ENCODE data around the gene AXIN1.
A peak's percentile ranks its signal among the peaks of the same experiment; 100 is the strongest.
"Not testable (repeated sequence)": the region's sequence is repeated elsewhere in the genome, so short reads cannot be mapped to it uniquely, and the experiment has no call there.

Gene AXIN1

DNA sequence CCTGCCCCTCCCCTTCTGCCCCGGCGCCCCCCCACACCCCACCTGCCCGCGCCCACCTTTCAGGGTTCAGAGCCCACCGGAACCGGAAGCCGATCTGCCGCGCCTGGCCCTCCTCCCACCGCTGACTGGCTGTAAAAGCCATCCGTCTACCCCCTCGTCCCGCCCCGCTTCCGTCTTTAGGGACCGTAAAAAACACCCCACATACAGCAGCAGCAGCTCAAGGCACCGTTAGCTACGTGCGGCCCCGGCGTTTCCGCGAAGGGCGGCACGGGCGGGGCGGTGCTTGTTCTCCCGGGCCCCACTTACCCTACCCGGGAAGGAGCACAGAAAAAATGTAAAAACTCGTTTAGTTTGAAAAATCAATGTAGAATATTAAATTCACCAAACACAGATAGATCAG lies 17.9 kb upstream of the AXIN1 start, which contains the start of gene MRPL28:
TSS of gene MRPL28 (minus strand) at position 96 of the 400 bp plus-strand sequence. CDS start 320 bp downstream, outside the sequence.
- DNase-seq, result peak; percentile 95

DNA sequence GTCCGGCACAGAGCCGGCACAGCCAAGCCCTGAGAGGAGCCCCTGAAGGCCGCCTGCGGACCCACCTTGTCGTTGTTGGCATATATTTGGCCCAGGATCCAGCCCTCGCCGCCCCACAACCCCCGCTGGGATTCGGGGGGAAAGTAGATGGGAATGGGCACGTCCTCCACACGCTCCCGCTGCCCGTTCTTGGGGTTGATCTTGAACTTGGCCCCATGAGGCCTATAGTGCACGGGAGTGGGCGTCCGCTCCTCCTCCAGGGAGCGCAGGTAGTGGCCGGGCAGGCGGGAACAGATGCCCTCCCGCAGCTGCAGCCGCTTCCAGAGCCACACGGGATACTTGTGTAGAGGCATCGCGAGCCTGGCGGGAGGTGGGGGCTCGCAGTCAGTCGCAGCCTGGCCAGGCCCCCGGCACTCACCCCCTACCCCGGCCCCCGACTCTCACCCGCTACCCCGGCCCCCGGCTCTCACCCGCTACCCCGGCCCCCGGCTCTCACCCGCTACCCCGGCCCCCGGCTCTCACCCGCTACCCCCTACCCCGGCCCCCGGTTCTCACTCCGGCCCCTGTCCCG lies 17.4 kb upstream of the AXIN1 start:
- no peak for DNase-seq

DNA sequence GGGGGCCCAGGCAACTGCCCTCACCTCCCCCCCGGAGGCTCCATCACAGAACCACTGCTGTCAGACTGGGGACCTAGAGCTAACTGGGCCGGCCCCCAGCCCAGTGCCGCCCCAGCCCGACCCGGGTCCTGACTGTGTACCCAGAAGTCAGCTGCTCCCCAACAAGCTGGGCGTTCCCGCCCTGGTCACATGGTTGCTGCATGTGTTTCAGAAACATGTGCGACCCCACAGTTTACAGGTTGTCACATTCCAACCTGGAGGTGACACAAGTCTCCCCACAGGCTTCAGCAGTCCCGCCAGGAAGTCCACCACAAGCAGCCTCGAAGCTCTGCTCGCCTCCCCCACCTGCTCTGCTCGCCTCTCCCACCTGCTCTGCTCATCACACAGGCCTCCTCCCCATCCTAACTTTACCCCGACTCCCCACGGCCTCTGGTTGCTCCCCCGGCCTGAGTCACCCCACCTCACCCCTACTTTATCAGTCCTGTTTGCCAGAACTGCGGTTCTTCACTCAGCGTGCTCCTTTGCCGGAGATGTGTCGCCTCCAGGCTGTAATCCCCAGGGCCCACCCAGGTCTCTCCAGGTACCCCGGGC lies 16.8 kb upstream of the AXIN1 start:
- DNase-seq, result no peak

DNA sequence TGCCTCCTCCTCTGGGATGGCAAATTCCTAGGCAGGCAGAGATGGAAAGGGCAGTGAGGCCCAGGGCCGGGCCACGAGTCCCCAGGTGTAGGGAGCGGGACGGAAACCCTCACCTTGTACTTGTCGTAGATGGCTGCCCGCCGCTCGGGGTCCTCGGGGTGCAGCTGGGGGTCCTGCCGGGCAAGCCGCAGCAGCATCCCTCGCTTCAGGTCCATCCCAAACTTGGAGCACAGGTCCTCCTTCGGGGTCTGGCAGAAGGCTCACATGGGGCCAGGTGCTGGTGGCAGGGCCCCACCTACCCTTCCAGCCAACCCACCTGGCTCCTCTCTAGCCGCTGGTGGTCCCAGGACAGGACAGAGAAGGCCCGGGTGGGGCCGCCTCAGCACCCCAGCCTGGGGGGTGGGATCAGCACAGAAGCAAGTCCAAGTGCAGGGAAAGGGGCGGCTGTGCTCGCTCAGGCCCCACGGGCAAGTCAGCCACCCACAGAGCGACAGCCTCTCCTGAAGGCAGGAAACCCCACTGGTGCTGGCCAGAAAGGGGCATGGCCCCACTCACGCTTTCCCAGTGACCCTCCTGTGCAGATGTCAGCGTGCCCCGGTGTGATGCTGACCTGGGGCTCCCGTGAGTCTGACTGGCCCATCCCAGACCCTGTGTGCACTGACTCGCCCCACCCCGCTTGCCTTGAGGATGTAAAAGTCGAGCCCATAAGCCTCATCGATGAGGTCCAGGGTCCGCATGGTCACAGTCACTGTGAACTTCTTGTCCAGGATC lies 16.1 kb upstream of the AXIN1 start:
- DNase-seq, result no peak

GRCh38 chr16:367333-367903 lies 14.9 kb upstream of the AXIN1 start:
- DNase-seq, result no peak

GRCh38 chr16:366476-366875 lies 14.0 kb upstream of the AXIN1 start:
- no peak for DNase-seq

DNA sequence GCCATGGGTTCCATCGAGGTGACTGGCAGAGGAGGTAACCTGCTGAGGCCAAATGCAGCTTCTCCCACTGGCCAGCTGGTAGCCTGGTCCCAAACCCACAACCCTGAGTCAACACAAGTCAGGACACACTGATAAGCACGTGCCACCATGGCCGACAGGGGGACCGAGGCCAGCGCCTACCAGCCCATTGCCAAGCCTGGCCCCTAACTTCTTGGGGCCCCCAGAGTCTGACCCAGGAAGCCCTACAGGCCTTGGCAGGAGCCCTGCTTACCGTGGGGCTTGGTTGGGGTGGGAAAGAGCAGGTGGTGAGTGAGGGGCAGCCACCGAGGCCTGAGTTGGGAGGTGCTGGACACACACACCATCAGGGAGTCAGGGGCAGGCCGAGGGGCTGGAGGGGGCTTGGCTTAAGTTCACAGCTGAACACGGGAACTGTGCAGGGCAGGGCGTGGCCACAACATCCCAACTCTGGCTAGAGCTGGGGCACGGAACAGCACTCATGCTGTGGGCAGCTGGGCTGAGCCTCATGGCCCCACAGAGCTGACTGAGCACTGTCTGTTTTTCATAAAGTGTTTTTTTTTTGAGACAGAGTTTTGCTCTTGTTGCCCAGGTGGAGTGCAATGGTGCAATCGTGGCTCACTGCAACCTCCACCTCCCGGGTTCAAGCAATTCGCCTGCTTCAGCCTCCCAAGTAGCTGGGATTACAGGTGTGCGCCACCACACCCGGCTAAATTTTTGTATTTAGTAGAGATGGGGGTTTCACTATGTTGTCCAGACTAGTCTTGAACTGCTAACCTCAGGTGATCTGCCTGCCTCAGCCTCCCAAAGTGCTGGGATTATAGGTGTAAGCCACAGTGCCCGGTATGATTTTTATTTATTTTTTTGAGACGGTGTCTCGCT lies 12.3 kb upstream of the AXIN1 start:
- DNase-seq, result no peak

GRCh38 chr16:363766-364490 lies 11.4 kb upstream of the AXIN1 start:
- no peak for DNase-seq

DNA sequence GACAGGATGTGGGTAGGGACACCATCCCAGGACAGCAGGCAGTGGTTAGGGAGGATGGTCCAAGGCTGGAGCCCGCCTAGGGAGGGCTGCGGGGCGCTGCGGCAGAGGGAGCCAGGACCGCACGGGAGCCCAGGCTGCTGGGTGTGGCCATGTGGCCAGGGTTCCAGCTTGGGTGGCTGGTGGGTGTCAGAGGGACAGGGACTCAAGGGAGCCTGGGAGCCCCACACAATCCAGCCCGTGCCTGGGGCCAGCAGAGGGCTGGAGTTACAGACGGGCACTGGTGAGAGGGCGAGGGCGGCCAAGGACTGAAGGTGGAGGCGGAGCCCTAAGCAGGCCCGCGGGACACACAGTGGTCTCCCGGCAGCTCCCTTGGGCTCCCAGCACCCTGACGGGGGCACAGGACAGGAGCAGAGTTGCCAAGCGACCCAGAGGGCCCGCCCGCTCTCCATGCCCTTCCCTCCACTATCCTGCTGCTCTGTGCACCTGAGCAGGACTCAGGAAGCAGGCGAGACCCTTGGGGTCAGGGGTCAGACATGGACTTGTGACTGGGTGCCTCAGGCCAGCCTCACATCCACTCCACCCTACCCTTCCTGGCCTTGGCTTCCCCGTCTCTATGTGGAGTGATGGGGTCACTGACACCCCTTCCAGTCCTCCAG lies 10.7 kb upstream of the AXIN1 start:
- DNase-seq, result no peak

- DNase-seq, result not testable (repeated sequence)
Observed at GRCh38 chr16:362702-362999, 10.1 kb upstream of the AXIN1 start.

GRCh38 chr16:361872-362701 lies 9.6 kb upstream of the AXIN1 start:
- peak; percentile 78 for DNase-seq

- no peak for DNase-seq
Observed at GRCh38 chr16:361341-361871, 8.9 kb upstream of the AXIN1 start.

GRCh38 chr16:360698-361336 lies 8.3 kb upstream of the AXIN1 start:
- DNase-seq, result no peak

GRCh38 chr16:359871-360697 lies 7.6 kb upstream of the AXIN1 start:
- no peak for DNase-seq

GRCh38 chr16:359067-359763 lies 6.7 kb upstream of the AXIN1 start:
- no peak for DNase-seq

- no peak for DNase-seq
Observed at GRCh38 chr16:356741-357140, 4.2 kb upstream of the AXIN1 start.

DNA sequence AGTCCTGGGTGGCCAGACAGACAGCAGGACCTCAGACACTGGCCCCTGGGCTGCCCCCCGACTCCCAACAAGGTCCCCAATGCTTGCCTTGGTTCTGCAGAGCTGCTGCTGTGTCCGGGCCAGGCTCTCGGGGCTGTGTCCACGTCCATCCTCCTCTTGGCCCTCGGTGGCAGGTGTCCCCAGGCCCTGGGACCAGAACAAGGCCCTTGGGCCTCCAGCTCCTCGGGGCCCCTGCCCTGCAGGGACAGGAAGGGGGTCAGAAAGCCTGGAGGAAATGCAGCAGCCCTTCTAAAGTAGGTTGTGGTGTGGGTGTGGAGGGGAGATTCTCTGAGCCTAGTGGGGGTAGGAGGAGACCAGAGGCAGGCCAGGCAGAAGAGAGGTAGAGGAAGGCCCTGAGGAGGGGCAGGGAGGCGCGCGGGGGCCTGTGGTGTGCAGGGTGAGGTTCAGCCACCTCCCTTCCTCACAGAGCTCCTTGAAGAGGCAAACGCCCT lies 2.5 kb upstream of the AXIN1 start:
- DNase-seq, result no peak

DNA sequence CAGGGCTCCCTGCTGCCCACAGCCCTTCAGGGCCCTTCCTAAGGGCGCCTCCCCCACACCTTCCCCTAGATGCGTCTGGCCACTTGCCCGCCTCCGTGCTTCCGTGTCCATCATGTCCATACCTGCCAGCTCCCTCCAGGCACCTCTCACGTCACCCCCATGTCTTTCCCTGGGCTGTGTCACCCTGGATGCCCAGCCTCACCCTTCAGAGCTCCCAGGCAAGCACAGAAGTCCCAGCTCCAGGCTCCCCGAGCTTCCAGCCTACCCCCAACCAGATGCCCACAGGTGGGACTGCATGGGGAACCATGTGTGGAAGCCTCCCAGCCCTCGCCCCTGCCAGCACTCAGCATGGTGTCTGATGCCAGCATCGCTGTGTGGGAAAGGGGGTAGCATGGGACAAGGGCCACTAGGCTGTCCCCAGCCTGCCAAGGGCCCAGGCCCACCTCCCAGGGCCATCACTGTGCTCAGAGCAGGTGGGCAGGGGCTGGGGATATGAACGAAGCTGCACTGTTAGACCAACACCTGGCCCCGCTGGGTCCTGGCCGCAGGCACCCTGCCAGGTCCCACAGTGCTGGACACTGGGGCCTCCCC lies 1.9 kb upstream of the AXIN1 start:
- DNase-seq, result no peak
